NOMO-1 treated with dmso at 0.1 percent for 144 hours (cell line): ENCODE results near the gene WSB1.

Source experiments
- DNase-seq: peaks from one replicate; lab custom pipeline; 2025; ENCODE audit not compliant: unreplicated experiment; lab: John Stamatoyannopoulos, UW

The WSB1 gene

DNA sequence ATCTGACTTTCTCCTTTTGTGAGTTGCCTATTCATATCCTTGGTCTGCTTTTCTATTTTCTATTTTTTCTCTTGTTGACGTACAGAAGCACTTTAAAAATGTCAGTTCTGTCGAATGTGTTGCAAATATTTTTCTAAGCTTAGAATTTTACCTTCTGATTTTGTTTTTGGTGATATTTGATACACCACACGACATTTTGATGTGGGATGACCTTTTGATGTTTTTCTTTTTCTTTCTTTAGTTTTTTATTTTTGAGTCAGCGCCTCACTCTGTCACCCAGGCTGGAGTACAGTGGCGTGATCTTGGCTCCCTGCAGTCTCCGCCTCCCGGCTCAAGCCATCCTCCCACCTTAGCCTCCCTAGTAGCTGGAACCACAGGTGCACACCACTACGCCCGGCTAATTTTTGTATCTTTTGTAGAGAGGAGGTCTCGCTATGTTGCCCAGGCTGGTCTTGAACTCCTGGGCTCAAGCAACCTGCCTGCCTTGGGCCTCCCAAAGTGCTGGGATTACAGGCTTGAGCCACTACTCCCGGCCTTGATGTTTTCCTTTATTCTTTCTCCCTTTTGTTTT is 39.6 kb downstream of the WSB1 start:
- DNase-seq: no peak

DNA sequence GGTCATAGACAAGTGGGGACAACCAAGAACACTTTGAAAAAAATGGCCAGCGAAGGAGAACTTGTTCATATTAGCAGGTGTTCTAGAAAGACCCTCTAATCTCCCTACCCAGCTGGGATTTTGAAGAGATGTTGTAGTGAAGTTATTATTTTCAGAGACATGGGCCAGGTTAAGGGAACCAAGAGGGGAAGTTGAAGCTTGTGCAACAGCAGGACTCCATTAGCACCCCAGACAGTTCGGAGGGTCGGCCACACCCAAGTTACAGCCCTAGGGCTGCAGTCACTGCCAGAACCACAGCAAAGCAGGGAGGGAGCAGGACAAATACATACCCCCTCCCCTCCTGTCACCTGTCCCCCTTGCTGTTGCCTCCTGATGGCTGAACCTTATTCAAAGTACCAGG is 42.3 kb downstream of the WSB1 start:
- DNase-seq: peak; percentile 80

DNA sequence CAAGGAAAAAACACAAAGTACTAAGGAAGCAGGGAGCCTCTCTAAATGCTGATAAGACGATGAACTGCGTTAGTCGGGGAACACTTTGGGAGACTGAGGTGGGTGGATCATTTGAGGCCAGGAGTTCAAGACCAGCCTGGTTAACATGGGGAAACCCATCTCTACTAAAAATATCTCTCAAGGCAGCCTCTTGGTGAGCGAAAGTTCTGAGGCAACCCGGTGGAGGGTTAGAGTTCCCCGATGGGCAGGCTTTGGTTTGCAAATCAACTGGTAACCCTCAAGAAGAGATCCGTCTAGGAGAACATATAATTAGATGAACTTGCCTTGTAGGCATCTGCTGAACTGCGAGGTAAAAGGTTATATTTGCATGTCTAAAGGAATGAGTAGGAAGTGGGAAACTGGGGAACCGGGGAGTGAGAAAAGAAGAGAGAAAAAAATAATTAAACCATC is 44.6 kb downstream of the WSB1 start:
- DNase-seq: no peak

DNA sequence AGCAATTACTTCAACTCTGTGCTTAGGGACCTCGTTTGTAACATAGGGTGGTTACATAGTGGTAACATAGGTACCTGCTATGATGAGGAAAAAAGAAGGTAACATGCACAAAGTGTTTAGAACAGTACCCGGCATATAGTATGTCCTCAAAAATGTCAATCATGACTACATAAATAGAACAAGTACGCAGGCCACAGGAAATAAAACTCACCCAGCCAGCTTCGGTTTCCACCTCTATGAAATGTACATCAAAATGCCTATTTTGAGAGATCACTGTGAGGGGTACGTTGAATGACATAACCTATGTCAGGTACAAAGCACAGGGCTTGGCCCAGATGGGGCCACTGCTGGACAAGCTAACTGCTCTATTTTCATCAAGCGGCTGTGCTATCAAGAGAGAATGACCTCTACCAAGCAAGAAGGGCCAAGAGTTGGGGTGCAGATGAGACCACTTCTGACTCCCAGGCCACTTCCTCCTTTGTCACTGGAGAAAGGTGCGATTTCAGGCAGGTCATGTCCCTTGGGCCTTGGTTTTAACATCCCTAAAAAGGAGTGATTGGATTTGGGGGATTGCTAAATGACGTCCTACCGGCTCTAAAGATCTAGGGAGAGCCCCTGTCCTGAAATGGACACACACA is 45.4 kb downstream of the WSB1 start:
- no peak for DNase-seq

DNA sequence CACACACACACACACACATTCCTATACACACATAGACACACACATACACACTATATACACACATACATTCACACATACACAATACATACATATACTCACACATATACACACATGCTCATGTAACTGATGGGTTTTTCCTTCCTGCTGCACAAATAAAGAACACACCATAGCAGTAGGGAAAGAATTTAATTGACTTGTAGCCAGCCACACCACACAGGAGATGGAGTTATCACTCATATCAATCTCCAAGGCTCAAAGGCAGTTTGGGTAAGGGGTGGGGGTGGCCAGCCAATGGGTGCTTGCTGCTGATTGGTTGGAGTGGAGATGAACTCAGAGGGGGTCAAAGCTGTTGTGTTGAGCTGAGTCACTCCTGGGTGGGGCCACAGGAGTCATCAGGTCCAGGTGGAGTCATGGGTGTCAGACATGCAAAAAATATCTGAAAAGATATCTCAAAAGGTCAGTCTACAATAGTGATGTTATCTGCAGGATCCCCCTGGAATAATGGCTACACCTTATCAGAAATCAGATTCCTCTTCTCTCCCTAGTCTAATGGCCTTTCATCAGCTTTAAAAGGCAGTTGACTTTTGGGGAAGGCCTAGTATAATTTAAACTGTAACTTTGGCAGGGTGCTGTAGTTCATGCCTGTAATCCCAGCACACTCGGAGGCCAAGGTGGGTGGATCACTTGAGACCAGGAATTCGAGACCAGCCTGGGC is 46.1 kb downstream of the WSB1 start:
- DNase-seq: no peak

DNA sequence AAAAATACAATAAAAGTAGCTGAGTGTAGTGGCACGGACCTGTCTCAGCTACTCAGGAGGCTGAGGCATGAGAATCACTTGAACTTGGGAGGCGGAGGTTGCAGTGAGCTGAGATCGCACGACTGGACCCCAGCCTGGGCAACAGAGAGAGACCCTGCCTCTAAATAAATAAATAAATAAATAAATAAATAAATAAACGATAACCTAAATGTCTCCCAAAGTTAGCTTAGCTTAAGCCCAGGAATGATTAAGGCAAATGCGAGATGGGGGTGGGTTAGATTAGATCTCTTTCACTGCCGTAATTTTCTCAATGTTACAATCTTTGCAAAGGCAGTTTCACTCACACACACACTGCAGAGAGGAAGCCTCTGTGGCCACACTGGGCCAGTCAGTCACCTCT is 46.7 kb downstream of the WSB1 start:
- no peak for DNase-seq

DNA sequence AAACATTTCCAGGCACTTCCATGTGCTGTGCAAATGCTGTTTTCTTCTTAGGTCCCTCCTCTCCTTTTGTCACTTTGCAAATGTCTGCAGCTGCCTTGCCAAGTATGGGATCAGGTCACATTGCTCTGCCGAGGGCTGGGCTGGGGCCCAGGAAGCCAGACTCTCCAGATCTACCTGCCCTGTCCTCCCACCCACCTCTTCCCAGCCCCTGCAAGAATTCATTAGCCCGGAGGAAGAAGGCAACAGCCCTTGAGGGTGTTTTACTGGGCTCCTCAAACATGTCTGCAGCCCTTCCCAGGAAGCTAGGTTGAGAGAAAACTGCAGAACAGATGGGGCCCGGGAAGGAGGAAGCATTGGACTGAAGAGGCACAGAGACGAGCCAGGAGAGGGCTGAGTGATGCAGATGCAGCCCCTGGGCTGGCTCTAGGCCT is 47.1 kb downstream of the WSB1 start:
- DNase-seq: no peak

DNA sequence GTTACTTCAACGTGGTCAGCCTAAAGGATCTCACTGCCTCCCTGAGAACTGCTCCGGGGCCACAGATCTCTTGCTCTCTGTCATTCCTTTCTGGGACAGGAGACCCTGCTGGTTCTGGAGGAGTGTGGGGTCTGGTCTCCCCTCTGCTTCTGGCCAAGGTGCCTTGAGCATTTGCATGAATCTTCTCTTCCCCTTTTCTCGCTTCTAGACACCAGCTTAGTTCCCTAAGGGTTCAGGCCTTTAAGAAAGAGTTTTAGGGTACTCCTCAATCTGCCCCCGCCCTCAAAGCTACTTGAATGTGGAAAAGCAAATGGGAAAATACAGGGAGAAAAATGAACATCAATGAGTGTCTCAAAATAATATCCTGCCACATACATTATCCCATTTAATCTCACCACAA is 48.1 kb downstream of the WSB1 start:
- no peak for DNase-seq

DNA sequence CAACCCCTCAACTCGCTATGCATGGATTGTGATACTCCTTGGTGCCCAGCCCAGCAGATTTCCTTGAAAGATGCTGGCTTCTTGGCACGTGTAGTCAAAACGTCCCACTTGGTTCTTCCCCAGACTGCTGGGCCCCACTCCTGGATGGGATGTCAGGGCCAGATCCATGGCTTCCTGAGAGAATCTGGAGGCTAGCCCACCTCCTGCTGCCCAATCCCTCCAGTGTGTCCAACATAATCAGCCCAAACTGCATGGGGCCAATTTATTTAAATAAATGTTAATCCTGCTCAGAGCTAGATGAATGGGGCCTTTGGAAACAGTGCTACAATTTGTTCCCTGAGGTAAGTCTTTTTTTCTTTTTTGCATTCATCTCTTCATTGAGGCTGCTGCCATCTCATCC is 49.4 kb downstream of the WSB1 start:
- DNase-seq: no peak

DNA sequence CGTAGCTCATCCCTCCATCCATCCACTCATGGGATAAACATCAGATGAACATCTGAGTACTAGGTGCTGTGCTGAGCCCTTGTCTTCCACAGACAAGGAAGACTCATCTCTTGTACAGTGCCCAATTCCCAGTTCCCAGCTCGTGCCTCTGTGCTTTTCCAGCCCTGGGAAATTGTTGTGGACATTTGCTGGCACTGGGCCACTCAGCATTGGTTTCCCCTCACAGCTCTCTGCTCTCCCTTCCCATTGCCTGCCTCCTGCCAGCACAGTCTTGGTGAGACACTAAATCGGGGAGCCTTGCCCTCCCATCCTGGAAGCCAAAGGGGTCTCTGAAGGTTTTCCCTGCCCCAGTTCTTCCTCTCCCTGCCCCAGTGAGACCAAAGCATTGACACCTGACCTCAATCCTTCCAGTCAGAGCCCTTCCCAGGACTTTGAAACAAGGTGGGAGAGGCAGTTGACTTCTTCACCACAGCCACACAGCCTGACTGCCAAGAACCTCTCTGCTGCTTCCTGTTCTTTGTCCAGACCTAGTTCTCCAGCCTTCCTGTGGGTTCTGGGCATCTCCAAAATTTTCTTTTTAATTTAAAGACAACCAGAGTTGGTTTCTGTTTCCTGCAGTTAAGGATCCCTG is 50.2 kb downstream of the WSB1 start:
- DNase-seq: no peak

DNA sequence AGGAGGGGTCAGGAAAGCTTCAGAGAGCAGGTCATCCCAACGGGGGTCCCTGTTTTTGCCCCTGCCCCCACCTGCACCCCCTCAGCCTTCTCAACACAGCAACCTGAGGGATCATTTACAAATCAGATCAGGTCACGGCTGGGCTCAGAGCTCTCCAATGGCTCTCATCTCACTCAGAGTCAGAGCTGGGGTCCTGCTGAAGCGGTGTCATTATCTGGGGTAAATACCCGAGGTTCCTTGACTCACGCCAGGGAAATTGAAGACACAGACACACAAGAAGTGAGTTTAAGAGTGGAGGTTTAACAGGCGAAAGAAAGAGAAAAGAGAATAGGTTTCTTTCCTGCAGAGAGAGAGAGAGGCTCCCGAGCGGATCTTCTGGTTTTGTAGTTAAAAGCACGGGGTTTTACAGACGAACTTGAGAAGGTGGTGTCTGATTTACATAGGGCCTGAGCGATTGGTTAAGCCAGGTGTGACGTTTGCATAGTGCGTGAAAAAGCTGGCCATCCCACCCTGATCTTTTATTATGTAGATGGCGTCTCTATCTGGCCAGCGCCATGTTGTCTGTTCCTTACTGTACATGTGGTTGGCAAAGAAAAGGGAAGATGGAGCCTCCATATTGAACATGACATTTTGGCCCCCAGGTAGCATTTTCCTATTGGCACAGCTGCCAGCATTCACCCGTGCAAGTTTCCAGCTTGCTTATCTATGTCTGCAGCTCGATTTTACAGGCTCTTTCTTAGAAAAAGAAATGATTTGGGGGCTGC is 51.4 kb downstream of the WSB1 start:
- no peak for DNase-seq

DNA sequence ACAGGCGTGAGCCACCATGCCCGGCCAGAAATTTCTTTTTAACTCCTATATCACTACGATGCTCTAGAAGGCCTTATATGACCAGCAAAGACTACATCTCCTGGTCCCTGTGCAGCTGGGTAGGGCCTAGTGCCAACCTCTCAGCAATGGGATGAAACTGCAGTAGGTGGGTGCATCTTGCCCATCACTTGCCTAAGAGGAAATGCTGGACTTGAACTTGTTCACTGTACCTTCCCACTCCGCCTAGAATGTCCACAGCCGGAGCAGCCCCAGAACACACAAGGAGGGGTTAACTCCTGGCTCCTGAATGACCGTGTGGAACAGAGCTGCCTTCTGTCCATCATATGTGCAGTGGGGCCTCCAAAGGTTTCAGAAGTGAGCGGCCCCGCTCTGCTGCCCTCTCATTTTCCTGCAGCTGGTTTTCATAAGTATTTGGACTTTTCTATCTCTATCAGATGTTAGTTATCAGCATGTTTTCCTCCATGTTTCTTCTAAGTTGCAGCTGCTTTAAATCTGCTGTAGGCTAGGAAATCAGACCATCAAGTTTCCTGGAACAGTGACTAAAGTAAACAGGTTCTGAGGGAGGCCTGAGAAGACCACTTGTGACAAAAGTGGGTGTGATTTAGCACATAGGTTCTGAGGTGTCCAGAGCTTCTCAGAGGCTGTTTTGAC is 52.5 kb downstream of the WSB1 start:
- no peak for DNase-seq

DNA sequence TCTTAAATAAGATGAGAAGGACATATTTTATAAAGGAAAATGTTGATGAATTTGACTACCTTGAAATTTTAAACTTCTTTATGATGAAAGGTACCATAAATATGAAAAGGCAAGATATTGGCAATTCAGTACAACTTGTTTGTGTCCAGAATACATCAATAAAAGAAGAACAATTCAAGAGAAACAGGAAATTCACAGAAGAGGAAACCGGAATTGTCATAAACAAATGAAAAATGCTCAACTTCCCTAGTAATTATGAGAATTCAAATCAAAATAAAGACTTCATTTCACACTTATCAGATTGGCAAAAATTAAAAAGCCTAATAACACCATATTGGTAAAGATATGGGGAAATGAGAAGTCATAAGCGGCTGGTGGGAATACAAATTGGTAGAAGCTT is 54.3 kb downstream of the WSB1 start:
- DNase-seq: no peak

DNA sequence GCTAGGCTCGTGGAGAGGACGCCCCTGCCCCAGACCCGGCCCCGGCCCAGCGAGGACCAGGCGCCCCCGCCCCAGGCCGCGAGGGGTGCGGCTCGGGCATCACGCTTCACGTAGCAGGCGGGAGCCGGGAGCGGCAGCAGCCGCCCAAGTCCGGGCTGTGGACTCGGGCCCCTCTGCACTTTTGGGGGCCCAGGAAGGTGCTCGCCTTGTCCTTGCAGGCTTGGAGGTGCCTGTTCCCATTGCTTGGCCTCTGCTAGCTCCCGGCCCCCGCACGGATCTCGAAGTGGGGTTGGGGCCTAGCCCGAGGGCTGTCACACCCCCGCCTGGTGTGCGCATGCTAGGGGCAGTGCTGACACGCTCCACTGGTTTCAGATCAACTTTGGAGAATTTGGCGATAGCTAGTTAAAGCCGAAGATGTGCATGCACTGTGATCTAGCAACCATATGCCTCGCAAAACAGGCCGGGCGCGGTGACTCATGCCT is 55.7 kb downstream of the WSB1 start:
- DNase-seq: no peak

DNA sequence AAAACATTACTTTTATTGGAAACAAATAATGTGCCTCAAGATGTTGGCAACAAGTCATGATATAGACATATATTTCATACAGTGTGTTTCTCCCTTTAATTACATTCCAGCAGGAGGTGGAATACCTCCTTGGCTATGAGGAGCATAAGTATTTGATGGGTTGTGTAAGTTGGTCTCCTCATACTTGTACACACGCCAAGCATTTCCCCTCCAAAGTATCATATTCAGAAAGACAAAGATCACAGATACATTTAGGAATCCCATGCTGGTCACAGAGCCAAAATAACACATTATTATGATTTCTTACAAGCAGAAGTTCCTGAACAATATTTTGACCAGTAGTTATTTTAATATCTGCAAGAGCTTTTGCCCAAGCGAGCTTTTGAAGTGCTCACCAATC is 57.8 kb downstream of the WSB1 start:
- DNase-seq: no peak

DNA sequence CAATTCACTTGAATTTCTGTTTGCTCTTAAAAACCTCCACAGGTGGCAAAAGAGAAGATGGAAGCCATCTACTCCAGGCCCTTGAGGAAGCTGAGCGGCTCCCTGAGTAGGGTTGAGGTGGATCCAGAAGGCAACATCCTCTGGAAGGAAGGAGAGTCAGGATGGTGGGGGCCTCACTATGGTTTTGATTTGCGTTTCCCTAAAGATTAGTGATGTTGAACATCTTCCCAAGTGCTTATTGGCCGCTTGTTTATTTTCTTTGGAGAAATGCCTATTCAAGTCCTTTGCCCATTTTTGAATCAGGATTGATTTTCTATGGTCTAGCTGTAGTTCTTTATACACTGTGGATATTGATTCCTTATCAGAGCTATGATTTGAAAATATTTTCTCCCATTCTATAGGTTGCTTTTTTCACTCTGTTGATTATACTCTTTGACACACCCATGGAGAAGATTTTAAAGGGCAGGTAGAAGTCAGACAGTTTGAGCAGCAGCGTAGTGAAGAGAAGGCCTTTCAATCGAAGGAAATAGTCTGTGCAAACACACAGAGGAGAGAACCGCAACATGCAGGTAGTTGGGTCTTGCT is 58.6 kb downstream of the WSB1 start:
- no peak for DNase-seq

DNA sequence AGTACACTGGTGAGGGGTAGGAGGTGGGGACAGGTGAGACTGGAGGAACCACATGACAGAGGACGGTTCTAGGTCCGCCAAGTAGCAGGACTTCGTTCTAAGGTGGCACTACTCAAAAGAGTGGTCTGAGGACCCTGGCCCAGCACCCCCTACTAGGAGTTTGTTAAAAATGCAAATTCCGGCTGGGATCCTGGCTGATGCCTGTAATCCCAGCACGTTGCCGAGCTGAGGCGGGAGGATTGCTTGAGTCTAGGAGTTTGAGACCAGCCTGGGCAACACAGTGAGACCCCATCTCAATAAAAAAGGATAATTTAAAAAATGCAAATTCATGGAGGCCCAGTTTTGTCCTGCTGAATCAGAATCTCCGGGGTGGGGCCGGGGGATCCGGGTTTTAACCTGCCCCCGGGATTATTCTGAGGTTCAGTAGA is 59.1 kb downstream of the WSB1 start:
- DNase-seq: no peak

DNA sequence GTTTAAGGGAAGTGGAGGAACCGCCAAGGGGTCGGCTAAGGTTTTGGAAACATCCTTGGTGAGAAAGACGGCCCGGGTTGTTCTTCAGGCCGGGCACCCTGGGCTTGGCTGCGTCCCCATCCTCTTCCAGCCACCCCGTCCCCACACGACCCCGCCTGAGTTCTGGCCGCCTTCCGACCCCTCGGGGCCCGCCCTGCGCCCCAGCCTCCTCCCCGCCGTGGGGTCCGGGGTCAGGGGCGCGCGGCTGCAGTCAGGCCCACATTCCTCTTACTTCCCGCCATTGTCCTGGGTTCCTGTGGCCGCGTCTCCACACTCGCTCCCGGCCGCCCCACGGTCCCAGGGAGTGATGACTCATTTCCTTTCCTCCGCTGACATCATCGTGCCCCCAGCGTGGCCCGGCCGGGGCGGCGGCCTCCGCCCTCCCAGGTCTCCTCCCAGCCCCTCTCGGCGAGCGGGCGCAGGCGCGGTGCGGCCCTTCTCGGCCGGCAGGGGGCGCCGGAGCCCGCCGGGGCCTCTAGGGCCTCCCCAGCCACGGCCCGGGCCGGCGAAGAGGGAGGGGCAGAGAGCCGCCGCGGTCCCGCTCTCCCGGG is 59.6 kb downstream of the WSB1 start:
- peak; percentile 73 for DNase-seq

DNA sequence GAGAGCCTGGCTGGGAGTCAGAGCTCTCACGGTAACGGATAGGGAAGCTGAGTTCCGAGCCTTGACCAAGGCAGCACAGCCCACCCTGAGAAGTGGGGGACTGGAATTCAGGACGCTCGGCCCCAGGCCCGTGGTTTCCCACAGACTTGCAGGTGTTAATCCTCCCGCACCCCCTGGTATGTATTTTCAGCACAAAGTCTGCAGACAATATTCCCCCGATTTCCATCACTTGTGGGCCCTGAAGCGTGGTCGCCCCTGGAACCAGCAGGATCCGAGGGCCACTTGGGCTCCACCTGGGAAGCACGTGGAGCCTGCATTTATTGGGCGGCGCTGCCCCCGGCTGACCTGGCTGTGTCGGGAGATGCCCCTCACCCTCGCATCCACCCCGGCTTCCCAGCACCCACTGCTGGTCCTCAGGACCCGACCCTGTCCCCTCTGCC is 60.2 kb downstream of the WSB1 start:
- DNase-seq: no peak
